Naive thymus-derived CD8-positive, alpha-beta T cell (primary cell): ENCODE measurements around the gene ZNF750. TPM values are rescaled to one million over a fixed set of nuclear protein-coding genes. Genes with fewer than 3 reads are reported as not detected.

Source experiments
- ATAC-seq, 2 donors: fragments of 150-1000 bp; cut with Tn5 transposase in 1 of 2; sonication (Bioruptor Pico), chemical (Tn5 transposase) in 1 of 2; 1 replicate in 1 of 2; 2 replicates in 1 of 2; pipeline ENCODE4 v1.10.0; 2021; ENCODE audit warnings: mild to moderate bottlenecking in 2 of 2, moderate library complexity in 2 of 2
- POLR2A ChIA-PET: fragments of 350-600 bp; sonication (Branson Sonifier 250); formaldehyde crosslinking; loops from one replicate; lab custom pipeline; 2021; ENCODE audit warnings: antibody characterized with exemption; lab: Charles Lee
- DNase-seq, 10 donors: peaks; one replicate each; pipeline versions ENCODE4 v3.0.0 to v3.0.0-alpha.2; 2020 to 2022
- H3K27ac Mint-ChIP-seq, 10 donors: one replicate each; pipeline ENCODE4 v1.8.0; 2020 to 2022; ENCODE audit warnings: mild to moderate bottlenecking in 10 of 10, mixed read lengths in 10 of 10, moderate library complexity in 4 of 10, inconsistent platforms in 1 of 10
- H3K27me3 Mint-ChIP-seq, 5 donors: one replicate each; pipeline ENCODE4 v1.8.0; 2021 to 2022; ENCODE audit warnings: mixed read lengths in 5 of 5
- H3K36me3 Mint-ChIP-seq, 3 donors: one replicate each; pipeline ENCODE4 v1.8.0; 2020 to 2022; ENCODE audit warnings: mixed read lengths in 3 of 3, mild to moderate bottlenecking in 2 of 3, inconsistent platforms in 1 of 3
- H3K4me1 Mint-ChIP-seq, 4 donors: one replicate each; pipeline ENCODE4 v1.8.0; 2021 to 2022; ENCODE audit warnings: mixed read lengths in 4 of 4
- H3K4me3 Mint-ChIP-seq, 10 donors: one replicate each; pipeline ENCODE4 v1.8.0; 2020 to 2022; ENCODE audit warnings: mild to moderate bottlenecking in 10 of 10, mixed read lengths in 10 of 10, moderate library complexity in 6 of 10, inconsistent platforms in 1 of 10
- H3K9me3 Mint-ChIP-seq, 9 donors: one replicate each; pipeline ENCODE4 v1.8.0; 2020 to 2022; ENCODE audit warnings: mixed read lengths in 9 of 9, mild to moderate bottlenecking in 3 of 9, inconsistent platforms in 1 of 9, moderate library complexity in 1 of 9
- polyA plus RNA-seq, 3 donors: library from polyadenylated mRNA; unstranded; fragments of 300-500 nt; fragmentation: Illumina TruSeq; gene quantifications; one replicate each; pipeline ENCODE4 v1.2.3, GENCODE V29; 2021
- total RNA-seq, 8 experiments: library from RNA in 2 of 8; stranded (reverse) in 2 of 8; gene quantifications; one replicate each; pipeline ENCODE4 v1.2.3 and lab custom pipeline; 2021 to 2026

The ZNF750 gene
- total and polyA plus RNA-seq, 5 experiments from 2014 or later, result not detected

DNA sequence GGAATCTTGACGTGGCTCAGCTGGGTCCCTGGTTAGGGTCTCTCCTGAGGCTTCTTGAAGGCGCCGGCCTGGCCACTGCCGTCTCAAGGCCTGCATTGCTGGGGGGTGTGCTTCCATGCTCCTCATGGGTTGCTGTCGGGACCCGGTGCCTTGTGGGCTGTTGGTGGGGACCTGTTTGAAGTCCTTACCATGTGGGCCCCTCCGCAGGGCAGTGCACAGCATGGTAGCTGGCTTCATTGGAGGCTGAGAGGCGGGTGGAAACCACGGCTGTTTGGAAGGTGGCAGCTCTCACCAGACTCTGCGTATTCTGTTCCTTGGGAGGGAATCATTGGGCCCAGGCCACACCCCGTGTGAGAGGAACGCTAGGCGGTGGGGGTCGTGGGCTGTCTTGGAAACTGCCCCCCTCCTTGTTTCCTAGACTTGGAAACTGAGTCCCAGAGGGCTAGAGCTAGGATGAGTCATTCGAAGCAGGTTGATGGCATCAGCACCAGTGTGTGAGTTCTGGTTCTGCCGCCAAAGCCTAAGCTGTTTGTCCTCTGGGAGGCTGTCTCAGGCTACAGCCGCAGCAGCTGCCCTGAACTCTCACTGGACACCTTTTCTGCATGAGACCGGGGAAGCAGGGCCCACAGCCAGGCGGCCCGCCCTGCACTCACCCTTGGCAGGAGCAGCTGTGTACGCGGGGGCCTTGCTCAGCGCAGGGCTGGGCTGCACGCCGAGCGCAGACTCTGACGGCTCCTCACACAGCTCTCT lies 35.2 kb downstream of the ZNF750 start:
- POLR2A ChIA-PET, result no interaction called here
- H3K4me1 Mint-ChIP-seq, result peaks cover 0 to 19% (median 13%) of the 10 kb centered on the region in 4 donors
- peak overlapping the region in 1 of 10 donors; percentile 8 for H3K27ac Mint-ChIP-seq
- ATAC-seq, result no peak
- peaks cover 0 to 1% (median 0%) of the 10 kb centered on the region in 5 donors for H3K27me3 Mint-ChIP-seq
- DNase-seq, result peak in 1 of 10 donors; percentile 49
- peaks cover 0 to 28% (median 6%) of the 10 kb centered on the region in 3 donors for H3K36me3 Mint-ChIP-seq
- no peak overlapping the region for H3K4me3 Mint-ChIP-seq
- H3K9me3 Mint-ChIP-seq, result no peaks in the 10 kb centered on the region

DNA sequence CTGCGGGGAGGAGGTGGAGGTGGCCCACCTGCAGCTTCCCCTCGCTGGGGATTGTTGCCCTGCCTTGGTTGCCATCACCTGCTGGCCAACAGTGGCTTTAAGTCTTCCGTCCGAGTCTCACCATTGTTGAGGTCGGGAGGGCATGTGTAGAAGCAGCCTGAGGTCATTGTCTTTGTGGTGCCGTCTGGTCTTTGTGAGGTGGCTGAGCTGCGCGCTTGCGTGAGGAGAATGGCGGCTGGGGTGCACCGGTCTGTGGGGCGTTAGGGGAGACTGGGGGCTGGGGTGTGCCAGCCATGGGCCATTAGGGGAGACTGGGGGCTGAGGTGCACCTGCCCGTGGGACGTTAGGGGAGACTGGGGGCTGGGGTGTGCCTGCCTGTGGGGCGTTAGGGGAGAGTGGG lies 36.2 kb downstream of the ZNF750 start:
- H3K4me1 Mint-ChIP-seq, result peaks cover 0 to 19% (median 13%) of the 10 kb centered on the region in 4 donors
- H3K9me3 Mint-ChIP-seq, result no peaks in the 10 kb centered on the region
- POLR2A ChIA-PET, result no interaction called here
- H3K4me3 Mint-ChIP-seq, result no peak overlapping the region
- peak in 1 of 10 donors; percentile 21 for DNase-seq
- H3K27ac Mint-ChIP-seq, result peak overlapping the region in 1 of 10 donors; percentile 25
- peaks cover 0 to 34% (median 6%) of the 10 kb centered on the region in 3 donors for H3K36me3 Mint-ChIP-seq
- H3K27me3 Mint-ChIP-seq, result peaks cover 0 to 1% (median 0%) of the 10 kb centered on the region in 5 donors
- ATAC-seq, result no peak

GRCh38 chr17:82803185-82803584 lies 36.6 kb downstream of the ZNF750 start:
- Mint-ChIP-seq H3K27me3 (peaks cover 0 to 1% (median 0%) of the 10 kb centered on the region in 5 donors), H3K9me3 (no peaks in the 10 kb centered on the region), H3K36me3 (peaks cover 0 to 38% (median 8%) of the 10 kb centered on the region in 3 donors), H3K4me1 (peaks cover 0 to 19% (median 13%) of the 10 kb centered on the region in 4 donors), H3K4me3 (no peak overlapping the region), H3K27ac (peak overlapping the region in 2 of 10 donors; percentile 25 to 46)
- POLR2A ChIA-PET, result no interaction called here
- DNase-seq (no peak), ATAC-seq (no peak)

DNA sequence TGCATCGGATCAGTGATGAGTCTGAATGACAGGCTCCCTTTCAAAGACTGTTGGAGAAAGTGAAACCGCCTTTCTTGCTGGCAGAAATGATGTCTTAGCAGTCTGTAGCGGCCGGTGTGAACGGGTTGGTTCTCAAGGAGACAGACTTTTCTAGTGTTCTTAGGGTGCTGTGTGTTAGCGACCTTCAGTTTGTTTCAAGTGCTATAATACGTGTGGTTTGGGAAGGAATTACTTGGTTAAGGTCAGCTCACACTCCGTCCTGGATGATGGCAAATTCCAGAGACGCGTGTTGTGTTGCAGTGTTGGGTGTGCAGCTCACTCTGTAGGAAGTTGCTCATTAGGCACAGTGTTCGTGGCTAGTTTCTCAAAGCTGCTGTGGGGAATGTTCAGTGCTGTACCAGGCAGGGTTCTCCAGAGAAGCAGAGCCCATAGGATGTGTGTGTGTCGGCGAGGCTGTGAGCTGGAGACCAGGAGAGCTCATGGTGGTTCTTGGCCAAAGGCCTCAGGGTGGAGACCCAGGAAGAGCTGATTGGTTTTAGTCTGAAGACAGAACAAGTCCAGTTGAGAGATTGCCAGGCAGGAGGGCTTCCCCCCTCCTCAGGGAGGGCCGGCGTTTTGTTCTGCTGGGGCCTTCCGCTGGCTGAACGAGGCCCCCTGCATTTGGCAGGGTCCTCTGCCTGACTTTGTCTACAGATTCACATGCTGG lies 37.6 kb downstream of the ZNF750 start:
- peak overlapping the region in 2 of 10 donors; percentile 37 to 68 for H3K27ac Mint-ChIP-seq
- no peak for ATAC-seq

DNA sequence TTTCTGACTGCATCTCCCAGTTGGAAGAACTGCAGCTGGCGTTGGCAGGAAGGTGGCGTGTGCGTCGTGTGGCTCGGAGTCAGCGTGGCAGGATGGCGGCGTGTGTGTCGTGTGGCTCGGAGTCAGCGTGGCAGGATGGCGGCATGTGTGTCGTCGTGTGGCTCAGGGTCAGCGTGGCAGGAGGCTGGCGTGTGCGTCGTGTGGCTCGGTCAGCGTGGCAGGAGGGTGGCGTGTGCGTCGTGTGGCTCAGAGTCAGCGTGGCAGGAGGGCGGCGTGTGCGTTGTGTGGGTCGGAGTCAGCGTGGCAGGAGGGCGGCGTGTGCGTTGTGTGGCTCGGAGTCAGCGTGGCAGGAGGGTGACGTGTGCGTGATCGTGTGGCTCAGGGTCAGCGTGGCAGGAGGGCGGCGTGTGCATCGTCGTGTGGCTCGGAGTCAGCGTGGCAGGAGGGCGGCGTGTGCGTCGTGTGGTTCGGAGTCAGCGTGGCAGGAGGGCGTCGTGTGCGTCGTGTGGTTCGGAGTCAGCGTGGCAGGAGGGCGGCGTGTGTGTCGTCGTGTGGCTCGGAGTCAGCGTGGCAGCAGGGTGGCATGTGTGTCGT lies 38.3 kb downstream of the ZNF750 start:
- no peak for ATAC-seq
- peak in 1 of 10 donors; percentile 24 for DNase-seq
- Mint-ChIP-seq H3K27me3 (peaks cover 0 to 1% (median 0%) of the 10 kb centered on the region in 5 donors), H3K36me3 (peaks cover 0 to 35% (median 8%) of the 10 kb centered on the region in 3 donors), H3K27ac (peak overlapping the region in 5 of 10 donors; percentile 58 to 89 (median 76)), H3K9me3 (no peaks in the 10 kb centered on the region), H3K4me1 (peaks cover 0 to 19% (median 13%) of the 10 kb centered on the region in 4 donors), H3K4me3 (no peak overlapping the region)
- POLR2A ChIA-PET, result no interaction called here

More for the DNA sequence above, 37.6 kb downstream of the ZNF750 start:
- peak in 1 of 10 donors; percentile 37 for DNase-seq
- peaks cover 0 to 36% (median 8%) of the 10 kb centered on the region in 3 donors for H3K36me3 Mint-ChIP-seq
- H3K27me3 Mint-ChIP-seq, result peaks cover 0 to 1% (median 0%) of the 10 kb centered on the region in 5 donors
- POLR2A ChIA-PET, result no interaction called here
- H3K4me3 Mint-ChIP-seq, result no peak overlapping the region
- H3K4me1 Mint-ChIP-seq, result peaks cover 0 to 19% (median 13%) of the 10 kb centered on the region in 4 donors
- H3K9me3 Mint-ChIP-seq, result no peaks in the 10 kb centered on the region

- peak overlapping the region in 1 of 10 donors; percentile 89 for H3K27ac Mint-ChIP-seq
- POLR2A ChIA-PET, result no interaction called here
- H3K4me1 Mint-ChIP-seq, result peaks cover 0 to 19% (median 13%) of the 10 kb centered on the region in 4 donors
- peaks cover 0 to 31% (median 8%) of the 10 kb centered on the region in 3 donors for H3K36me3 Mint-ChIP-seq
- H3K4me3 Mint-ChIP-seq, result no peak overlapping the region
- ATAC-seq, result no peak
- peak in 1 of 10 donors; percentile 23 for DNase-seq
- H3K27me3 Mint-ChIP-seq, result no peaks in the 10 kb centered on the region
- no peaks in the 10 kb centered on the region for H3K9me3 Mint-ChIP-seq
These were observed 38.9 kb downstream of the ZNF750 start for GRCh38 chr17:82800885-82801284.

DNA sequence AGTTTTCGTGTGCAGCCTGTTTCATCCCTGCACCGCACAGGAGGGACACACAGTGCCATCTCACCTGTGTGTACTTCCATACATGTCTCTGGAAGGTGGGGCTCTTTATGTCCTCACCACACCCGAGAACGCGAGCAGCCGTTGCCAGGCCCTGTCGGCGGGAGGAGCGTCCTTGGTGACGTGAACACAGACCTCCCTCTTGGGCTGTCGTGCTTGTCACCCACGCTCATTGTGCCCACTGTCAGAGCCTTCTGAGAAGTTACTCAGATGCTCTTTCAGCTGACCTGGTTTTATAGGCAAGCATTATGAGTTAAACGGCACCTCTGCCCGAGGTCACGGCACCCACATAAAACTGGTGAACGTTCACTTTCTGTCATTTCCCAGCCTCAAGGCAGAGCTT lies 40.2 kb downstream of the ZNF750 start:
- peaks cover 0 to 31% (median 8%) of the 10 kb centered on the region in 3 donors for H3K36me3 Mint-ChIP-seq
- no peak overlapping the region for H3K4me3 Mint-ChIP-seq
- no peaks in the 10 kb centered on the region for H3K27me3 Mint-ChIP-seq

DNA sequence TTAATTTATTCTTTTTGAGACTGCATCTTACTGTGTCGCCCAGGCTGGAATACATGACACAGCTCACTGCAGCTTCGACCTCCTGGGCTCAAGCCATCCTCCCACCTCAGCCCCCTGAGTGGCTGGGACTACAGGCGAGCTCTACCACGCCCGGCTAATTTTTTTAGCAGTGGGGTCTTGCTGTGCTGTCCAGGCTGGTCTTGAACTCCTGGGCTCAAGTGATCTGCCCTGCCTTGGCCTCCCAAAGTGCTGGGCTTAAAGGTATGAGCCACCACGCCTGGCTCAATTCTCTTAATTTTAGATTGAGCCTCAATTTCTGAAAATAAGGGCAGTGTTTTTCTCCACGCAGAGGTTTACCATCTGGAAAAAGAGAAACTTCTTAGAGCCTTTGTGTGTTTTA lies 41.1 kb downstream of the ZNF750 start:
- POLR2A ChIA-PET, result no interaction called here
- H3K9me3 Mint-ChIP-seq, result no peaks in the 10 kb centered on the region
- ATAC-seq (no peak), DNase-seq (peak in 1 of 10 donors; percentile 34)
- peaks cover 0 to 31% (median 8%) of the 10 kb centered on the region in 3 donors for H3K36me3 Mint-ChIP-seq
- H3K27ac Mint-ChIP-seq, result no peak overlapping the region
- H3K4me1 Mint-ChIP-seq, result peaks cover 0 to 18% (median 14%) of the 10 kb centered on the region in 4 donors
- H3K4me3 Mint-ChIP-seq, result no peak overlapping the region
- H3K27me3 Mint-ChIP-seq, result no peaks in the 10 kb centered on the region

More for the DNA sequence above, 40.2 kb downstream of the ZNF750 start:
- DNase-seq (peak in 1 of 10 donors; percentile 14), ATAC-seq (no peak)
- Mint-ChIP-seq H3K4me1 (peaks cover 0 to 19% (median 14%) of the 10 kb centered on the region in 4 donors), H3K27ac (no peak overlapping the region), H3K9me3 (no peaks in the 10 kb centered on the region)
- POLR2A ChIA-PET, result no interaction called here

- peaks cover 0 to 10% (median 9%) of the 10 kb centered on the region in 4 donors for H3K4me1 Mint-ChIP-seq
- H3K36me3 Mint-ChIP-seq, result peaks cover 0 to 28% (median 6%) of the 10 kb centered on the region in 3 donors
- DNase-seq, result peak in 1 of 10 donors; percentile 13
- no peaks in the 10 kb centered on the region for H3K27me3 Mint-ChIP-seq
- no peak for ATAC-seq
- peak overlapping the region in 4 of 10 donors; percentile 8 to 77 (median 16) for H3K27ac Mint-ChIP-seq
- no peak overlapping the region for H3K4me3 Mint-ChIP-seq
- no peaks in the 10 kb centered on the region for H3K9me3 Mint-ChIP-seq
- POLR2A ChIA-PET, result no interaction called here
These were observed 42.8 kb downstream of the ZNF750 start for GRCh38 chr17:82797061-82797460.

DNA sequence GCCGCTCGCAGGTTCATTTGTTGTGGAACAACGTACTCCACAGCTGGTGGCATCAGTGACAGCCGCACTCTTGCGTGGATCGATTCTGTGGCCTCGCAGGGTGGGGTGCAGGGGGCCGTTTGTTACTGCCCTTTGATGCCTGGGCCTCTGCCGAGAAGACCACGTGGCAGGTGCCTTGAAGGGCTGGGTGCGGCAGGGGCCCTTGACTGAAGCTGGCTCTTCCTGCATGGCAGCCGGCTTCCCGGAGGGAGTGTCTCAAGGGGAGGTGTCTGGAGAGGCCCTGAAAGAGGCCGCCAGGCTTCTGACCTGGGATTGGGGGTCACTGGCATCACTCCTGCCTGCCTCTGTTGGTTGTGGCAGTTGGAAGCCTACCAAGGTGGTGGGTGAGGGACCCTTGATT lies 44.2 kb downstream of the ZNF750 start:
- Mint-ChIP-seq H3K27ac (no peak overlapping the region), H3K27me3 (no peaks in the 10 kb centered on the region), H3K9me3 (no peaks in the 10 kb centered on the region), H3K4me1 (peaks cover 0 to 7% (median 3%) of the 10 kb centered on the region in 4 donors), H3K36me3 (peaks cover 0 to 29% (median 4%) of the 10 kb centered on the region in 3 donors), H3K4me3 (no peak overlapping the region)
- ATAC-seq (no peak), DNase-seq (peak in 1 of 10 donors; percentile 53)
- POLR2A ChIA-PET, result no interaction called here

GRCh38 chr17:82794781-82795482 lies 44.9 kb downstream of the ZNF750 start:
- ATAC-seq, result no peak
- H3K4me3 Mint-ChIP-seq, result no peak overlapping the region
- H3K27me3 Mint-ChIP-seq, result no peaks in the 10 kb centered on the region
- H3K9me3 Mint-ChIP-seq, result no peaks in the 10 kb centered on the region
- no peak for DNase-seq
- peaks cover 0 to 6% (median 3%) of the 10 kb centered on the region in 4 donors for H3K4me1 Mint-ChIP-seq
- H3K36me3 Mint-ChIP-seq, result peaks cover 0 to 24% (median 4%) of the 10 kb centered on the region in 3 donors
- H3K27ac Mint-ChIP-seq, result peak overlapping the region in 2 of 10 donors; percentile 52 to 65
- POLR2A ChIA-PET, result no interaction called here
